Fibroblast of lung (primary cell): Measurements from ENCODE around the gene DSC3. TPM values are rescaled to one million over a fixed set of nuclear protein-coding genes. Genes with fewer than 3 reads are reported as not detected.

Experiments used
- DNase-seq, 2 donors: peaks; one replicate each; pipeline versions ENCODE4 v3.0.0 to v3.0.0-alpha.2; 2010; ENCODE audit warnings: low read depth in 2 of 2
- H2AFZ ChIP-seq: 2 replicates; pipeline ENCODE4 v1.5.1; 2012; ENCODE audit warnings: low read length, control low read depth, inconsistent platforms
- H3K27ac ChIP-seq: 2 replicates; pipeline ENCODE4 v1.5.1; 2011; ENCODE audit warnings: low read length, control low read depth; ENCODE audit not compliant: insufficient read depth
- H3K27me3 ChIP-seq: 2 replicates; pipeline ENCODE4 v1.5.1; 2011; ENCODE audit warnings: mild to moderate bottlenecking, low read length; ENCODE audit not compliant: control insufficient read depth, insufficient read depth
- H3K36me3 ChIP-seq: 2 replicates; pipeline ENCODE4 v1.5.1; 2011; ENCODE audit warnings: low read length; ENCODE audit not compliant: control insufficient read depth, insufficient read depth
- H3K4me1 ChIP-seq: 2 replicates; pipeline ENCODE4 v1.5.1; 2011; ENCODE audit warnings: low read length; ENCODE audit not compliant: control insufficient read depth, insufficient read depth; ENCODE audit errors: extremely low read depth
- H3K4me2 ChIP-seq: 2 replicates; pipeline ENCODE4 v1.5.1; 2011; ENCODE audit warnings: low read length, control low read depth; ENCODE audit not compliant: insufficient read depth; ENCODE audit errors: extremely low read depth
- H3K4me3 ChIP-seq, 4 experiments: fragments of 200-600 bp in 1 of 4; sonication (generic) in 1 of 4; replicated peaks in 1 of 4; 2 replicates each; pipeline ENCODE4 v1.5.1; 2011 to 2016; ENCODE audit warnings: low read length in 4 of 4, low read depth in 3 of 4, mild to moderate bottlenecking in 3 of 4, control low read depth in 2 of 4, inconsistent platforms in 1 of 4, mixed read lengths in 1 of 4; ENCODE audit not compliant: insufficient read depth in 1 of 4; ENCODE audit errors: control extremely low read depth in 1 of 4
- H3K79me2 ChIP-seq: 2 replicates; pipeline ENCODE4 v1.5.1; 2012; ENCODE audit warnings: mild to moderate bottlenecking, low read length, inconsistent platforms; ENCODE audit not compliant: control insufficient read depth, insufficient read depth
- H3K9ac ChIP-seq: 2 replicates; pipeline ENCODE4 v1.5.1; 2011; ENCODE audit warnings: mild to moderate bottlenecking, low read length, control low read depth; ENCODE audit not compliant: insufficient read depth
- H3K9me3 ChIP-seq: 2 replicates; pipeline ENCODE4 v1.5.1; 2012; ENCODE audit warnings: low read depth, low read length; ENCODE audit not compliant: control insufficient read depth, insufficient read depth
- H4K20me1 ChIP-seq: 2 replicates; pipeline ENCODE4 v1.5.1; 2011; ENCODE audit warnings: low read length; ENCODE audit not compliant: control insufficient read depth, insufficient read depth; ENCODE audit errors: extremely low read depth
- CTCF ChIP-seq, 2 donors: IDR thresholded peaks in 1 of 2; conservative IDR thresholded peaks in 1 of 2; 1 replicate in 1 of 2; 2 replicates in 1 of 2; pipeline ENCODE4 v1.5.1; 2011 to 2012; ENCODE audit warnings: low read length in 2 of 2, control low read depth in 1 of 2, inconsistent platforms in 1 of 2, low read depth in 1 of 2, mild to moderate bottlenecking in 1 of 2
- EZH2 ChIP-seq: IDR thresholded peaks from 2 replicates; pipeline ENCODE4 v1.5.1; 2012; ENCODE audit warnings: low read length, control low read depth, mild to moderate bottlenecking; ENCODE audit errors: missing control alignments
- polyA plus RNA-seq, 2 donors: library from polyadenylated mRNA; depleted of rRNA in 1 of 2; stranded (reverse) in 1 of 2; unstranded in 1 of 2; fragments of >200 nt; gene quantifications; 2 replicates each; pipeline ENCODE4 v1.2.1, GENCODE V29; 2011 to 2012; ENCODE audit warnings: missing spikeins in 1 of 2
- total RNA-seq: library from RNA; depleted of rRNA; stranded (reverse); fragments of >200 nt; gene quantifications from 2 replicates; pipeline ENCODE4 v1.2.1, GENCODE V29; 2014

DSC3 gene
- total and polyA plus RNA-seq, 2 donors (not counting 1 experiment from before 2014, with no cell fraction given), result 0.02 to 0.17 TPM

- DNase-seq, result no peak
- no peaks in the 10 kb centered on the region for H3K36me3 ChIP-seq
- H4K20me1 ChIP-seq, result no peaks in the 10 kb centered on the region
- TF ChIP-seq EZH2 (no peak), CTCF (conservative IDR thresholded peaks at IDR 0.05 in 1 of 2, IDR thresholded peaks at IDR 0.05 in 1 of 2; ENCODE audit: low read depth in 1 of 2, low read length in 2 of 2) (no peak)
- H3K79me2 ChIP-seq, result no peaks in the 10 kb centered on the region
- no peak overlapping the region for H3K9ac ChIP-seq
- H3K9me3 ChIP-seq, result no peaks in the 10 kb centered on the region
- H3K4me3 ChIP-seq, result no peak overlapping the region
- no peaks in the 10 kb centered on the region for H3K27me3 ChIP-seq
- H3K4me2 ChIP-seq, result no peak overlapping the region
- H3K27ac ChIP-seq, result no peak overlapping the region
- H3K4me1 ChIP-seq, result no peaks in the 10 kb centered on the region
- H2AFZ ChIP-seq, result no peak overlapping the region
These were observed 97.6 kb downstream of the DSC3 start for GRCh38 chr18:30944773-30945417.

GRCh38 chr18:30940952-30941539 lies 101.5 kb downstream of the DSC3 start:
- H3K4me2 ChIP-seq, result no peak overlapping the region
- H3K36me3 ChIP-seq, result no peaks in the 10 kb centered on the region
- H3K4me1 ChIP-seq, result no peaks in the 10 kb centered on the region
- no peak overlapping the region for H2AFZ ChIP-seq
- H3K9me3 ChIP-seq, result no peaks in the 10 kb centered on the region
- no peaks in the 10 kb centered on the region for H3K27me3 ChIP-seq
- DNase-seq, result no peak
- no peaks in the 10 kb centered on the region for H3K79me2 ChIP-seq
- no peak overlapping the region for H3K4me3 ChIP-seq
- no peak overlapping the region for H3K27ac ChIP-seq
- H3K9ac ChIP-seq, result no peak overlapping the region
- TF ChIP-seq CTCF (conservative IDR thresholded peaks at IDR 0.05 in 1 of 2, IDR thresholded peaks at IDR 0.05 in 1 of 2; ENCODE audit: low read depth in 1 of 2, low read length in 2 of 2) (no peak), EZH2 (no peak)
- no peaks in the 10 kb centered on the region for H4K20me1 ChIP-seq

Other genes with a start within 250 kb of the DSC3 start
- gene DSC2, start 59.7 kb upstream of the DSC3 start, total RNA-seq, result under 0.01 TPM in 2 replicates
- not detected in 2 replicates for gene DSC2, start 59.7 kb upstream of the DSC3 start, polyA plus RNA-seq
- not detected in 2 replicates for gene DSC1, start 120.1 kb upstream of the DSC3 start, total RNA-seq
- not detected in 2 replicates for gene DSC1, start 120.1 kb upstream of the DSC3 start, polyA plus RNA-seq